Keratinocyte (primary cell): ENCODE data around the gene VEGFA. TPM values are rescaled to one million over a fixed set of nuclear protein-coding genes. Genes with fewer than 3 reads are reported as not detected.

ENCODE experiments used
- DNase-seq: peaks from one replicate; pipeline ENCODE4 v3.0.0-alpha.2; 2011; ENCODE audit warnings: low read depth, missing footprints, low spot score
- FAIRE-seq: peaks from 2 replicates; lab custom pipeline; 2011; peaks lifted over from hg19 to GRCh38; lab: Jason Lieb, UNC
- H2AFZ ChIP-seq: 2 replicates; pipeline ENCODE4 v1.6.0; 2012; ENCODE audit warnings: low read length, control low read depth, inconsistent platforms; ENCODE audit not compliant: control insufficient read depth
- H3K27ac ChIP-seq: 2 replicates; pipeline ENCODE4 v1.5.1; 2011; ENCODE audit warnings: low read length; ENCODE audit not compliant: control insufficient read depth, insufficient read depth
- H3K27me3 ChIP-seq: 3 replicates; pipeline ENCODE4 v1.6.0; 2011; ENCODE audit warnings: low read length; ENCODE audit not compliant: control insufficient read depth, insufficient read depth; ENCODE audit errors: extremely low read depth
- H3K36me3 ChIP-seq, 2 experiments: 2 replicates in 1 of 2; 3 replicates in 1 of 2; pipeline ENCODE4 v1.5.1; 2011; ENCODE audit warnings: low read length in 2 of 2, mild to moderate bottlenecking in 1 of 2; ENCODE audit not compliant: control insufficient read depth in 2 of 2, insufficient read depth in 2 of 2; ENCODE audit errors: extremely low read depth in 1 of 2
- H3K4me1 ChIP-seq: 3 replicates; pipeline ENCODE4 v1.5.1; 2011; ENCODE audit warnings: low read length; ENCODE audit not compliant: control insufficient read depth, insufficient read depth; ENCODE audit errors: extremely low read depth
- H3K4me2 ChIP-seq: 3 replicates; pipeline ENCODE4 v1.6.0; 2011; ENCODE audit warnings: low read depth, low read length; ENCODE audit not compliant: control insufficient read depth, insufficient read depth; ENCODE audit errors: extremely low read depth
- H3K4me3 ChIP-seq, 3 experiments: fragments of 200-600 bp in 1 of 3; sonication (generic) in 1 of 3; 2 replicates in 2 of 3; 3 replicates in 1 of 3; pipeline ENCODE4 v1.5.1; 2011 to 2016; ENCODE audit warnings: low read length in 3 of 3, mild to moderate bottlenecking in 3 of 3, control low read depth in 2 of 3, inconsistent platforms in 1 of 3, low read depth in 1 of 3, mixed read lengths in 1 of 3, mixed run types in 1 of 3, moderate library complexity in 1 of 3; ENCODE audit not compliant: control insufficient read depth in 2 of 3, insufficient read depth in 2 of 3; ENCODE audit errors: extremely low read depth in 1 of 3
- H3K79me2 ChIP-seq: 2 replicates; pipeline ENCODE4 v1.6.0; 2012; ENCODE audit warnings: low read length; ENCODE audit not compliant: control insufficient read depth, insufficient read depth
- H3K9ac ChIP-seq: 3 replicates; pipeline ENCODE4 v1.6.0; 2011; ENCODE audit warnings: low read length; ENCODE audit not compliant: control insufficient read depth, insufficient read depth; ENCODE audit errors: extremely low read depth
- H3K9me1 ChIP-seq: 3 replicates; pipeline ENCODE4 v1.6.0; 2011; ENCODE audit warnings: low read length; ENCODE audit not compliant: control insufficient read depth, insufficient read depth; ENCODE audit errors: extremely low read depth
- H3K9me3 ChIP-seq: 2 replicates; pipeline ENCODE4 v1.5.1; 2012; ENCODE audit warnings: low read depth, low read length; ENCODE audit not compliant: control insufficient read depth
- H4K20me1 ChIP-seq: 3 replicates; pipeline ENCODE4 v1.6.0; 2011; ENCODE audit warnings: low read length; ENCODE audit not compliant: control insufficient read depth, insufficient read depth; ENCODE audit errors: extremely low read depth
- CTCF ChIP-seq, 3 experiments: IDR thresholded peaks in 1 of 3; conservative IDR thresholded peaks in 1 of 3; optimal IDR thresholded peaks in 1 of 3; 2 replicates in 2 of 3; 3 replicates in 1 of 3; pipeline versions ENCODE3 to v1.5.1; 2011; ENCODE audit warnings: low read length in 3 of 3, mild to moderate bottlenecking in 3 of 3, moderate library complexity in 2 of 3, control low read depth in 1 of 3, inconsistent platforms in 1 of 3; ENCODE audit not compliant: insufficient read depth in 2 of 3; ENCODE audit errors: extremely low read depth in 1 of 3
- EZH2 ChIP-seq: IDR thresholded peaks from one replicate; pipeline ENCODE4 v1.6.1; 2012; ENCODE audit warnings: inconsistent platforms, mild to moderate bottlenecking, low read length, moderate library complexity
- dilution Hi-C: fragments of 300-500 bp; cut with MboI; formaldehyde crosslinking; loops from one replicate; pipeline ENCODE4 v1.7.0; 2020; ENCODE audit warnings: low sequenced_read_pairs; ENCODE audit not compliant: extremely low pct_ligation_motif_present
- polyA plus RNA-seq, 5 experiments: library from polyadenylated mRNA; depleted of rRNA in 3 of 5; stranded (reverse) in 3 of 5; stranded (forward) in 1 of 5; unstranded in 1 of 5; fragments of >200 nt; gene quantifications; 1 replicate in 1 of 5; 2 replicates in 3 of 5; 3 replicates in 1 of 5; pipeline versions ENCODE4 v1.2.1 to v1.2.3, GENCODE V29; 2011 to 2012; ENCODE audit warnings: missing spikeins in 2 of 5, low read depth in 1 of 5, low replicate concordance in 1 of 5

The VEGFA gene
- polyA plus RNA-seq, 1 donor (not counting 4 experiments of a cell fraction or from before 2014, with no cell fraction given) = 149 TPM

- Histone ChIP-seq H3K36me3 (no peaks in the 10 kb centered on the region), H3K79me2 (no peaks in the 10 kb centered on the region), H3K9ac (no peak overlapping the region), H3K4me2 (no peak overlapping the region), H3K9me3 (no peaks in the 10 kb centered on the region), H4K20me1 (no peaks in the 10 kb centered on the region), H3K4me3 (no peak overlapping the region), H3K4me1 (peaks cover 10% of the 10 kb centered on the region), H2AFZ (no peak overlapping the region), H3K27me3 (peaks cover 6% of the 10 kb centered on the region), H3K27ac (no peak overlapping the region), H3K9me1 (no peaks in the 10 kb centered on the region)
- TF ChIP-seq EZH2 (no peak), CTCF (optimal IDR thresholded peaks at IDR 0.05 in 1 of 3, IDR thresholded peaks at IDR 0.05 in 1 of 3, conservative IDR thresholded peaks at IDR 0.05 in 1 of 3; ENCODE audit: extremely low read depth in 1 of 3, insufficient read depth in 2 of 3, low read length in 3 of 3) (no peak)
- DNase-seq = no peak
- dilution Hi-C loops = no loop called here
- no peak for FAIRE-seq
Measured at GRCh38 chr6:43798688-43799444, 28.9 kb downstream of the VEGFA start.

GRCh38 chr6:43799551-43800297, 29.7 kb downstream of the VEGFA start:
- dilution Hi-C loops = no loop called here
- Histone ChIP-seq H4K20me1 (no peaks in the 10 kb centered on the region), H3K9ac (no peak overlapping the region), H3K79me2 (no peaks in the 10 kb centered on the region), H3K9me3 (no peaks in the 10 kb centered on the region), H3K27me3 (peaks cover 6% of the 10 kb centered on the region), H3K4me1 (peaks cover 10% of the 10 kb centered on the region), H3K27ac (no peak overlapping the region), H2AFZ (no peak overlapping the region), H3K4me3 (no peak overlapping the region), H3K4me2 (no peak overlapping the region), H3K9me1 (no peaks in the 10 kb centered on the region), H3K36me3 (no peaks in the 10 kb centered on the region)
- DNase-seq = no peak
- no peak for FAIRE-seq
- TF ChIP-seq EZH2 (no peak), CTCF (optimal IDR thresholded peaks at IDR 0.05 in 1 of 3, IDR thresholded peaks at IDR 0.05 in 1 of 3, conservative IDR thresholded peaks at IDR 0.05 in 1 of 3; ENCODE audit: extremely low read depth in 1 of 3, insufficient read depth in 2 of 3, low read length in 3 of 3) (no peak)
